Ecto neural progenitor cell (in vitro differentiated cells): ENCODE measurements around the gene CCDC89.

ENCODE experiments used
- DNase-seq: peaks from one replicate; pipeline ENCODE4 v3.0.0-alpha.2; 2018; ENCODE audit warnings: low spot score

CCDC89 gene

GRCh38 chr11:85685820-85686459 is at the start of gene CCDC89:
CCDC89 (minus strand) TSS chr11:85686195; CDS start chr11:85686130, 65 bp downstream.
- DNase-seq = no peak

GRCh38 chr11:85732965-85733364 is 47.0 kb upstream of the CCDC89 start:
- DNase-seq = no peak

- DNase-seq = no peak
These were observed 40.4 kb upstream of the CCDC89 start for GRCh38 chr11:85726381-85726780.

GRCh38 chr11:85725510-85726258 is 39.7 kb upstream of the CCDC89 start:
- no peak for DNase-seq

- DNase-seq = no peak
These were observed 38.9 kb upstream of the CCDC89 start for GRCh38 chr11:85724748-85725465.

GRCh38 chr11:85723088-85723487 is 37.1 kb upstream of the CCDC89 start:
- no peak for DNase-seq

- DNase-seq = no peak
These were observed 35.2 kb upstream of the CCDC89 start for GRCh38 chr11:85721191-85721590.

- peak; percentile 60 for DNase-seq
These were observed 33.2 kb upstream of the CCDC89 start for GRCh38 chr11:85718991-85719807.

- DNase-seq = no peak
These were observed 32.3 kb upstream of the CCDC89 start for GRCh38 chr11:85718126-85718943.

GRCh38 chr11:85717429-85717828 is 31.4 kb upstream of the CCDC89 start:
- DNase-seq = no peak

GRCh38 chr11:85712953-85713352 is 27.0 kb upstream of the CCDC89 start:
- DNase-seq = no peak

GRCh38 chr11:85710917-85711316 is 24.9 kb upstream of the CCDC89 start:
- no peak for DNase-seq

- no peak for DNase-seq
These were observed 24.1 kb upstream of the CCDC89 start for GRCh38 chr11:85709941-85710702.

GRCh38 chr11:85705800-85706199 is 19.8 kb upstream of the CCDC89 start:
- DNase-seq = no peak

GRCh38 chr11:85704967-85705366 is 19.0 kb upstream of the CCDC89 start:
- DNase-seq = no peak

- no peak for DNase-seq
These were observed 14.2 kb upstream of the CCDC89 start for GRCh38 chr11:85699957-85700741.

GRCh38 chr11:85698195-85698594 is 12.2 kb upstream of the CCDC89 start:
- DNase-seq = no peak

GRCh38 chr11:85697747-85698146 is 11.8 kb upstream of the CCDC89 start:
- DNase-seq = no peak

GRCh38 chr11:85695546-85695945 is 9.6 kb upstream of the CCDC89 start:
- no peak for DNase-seq
